Liver (tissue), 9 donors: ENCODE data around the gene BMP7. TPM values are rescaled to one million over a fixed set of nuclear protein-coding genes. Genes with fewer than 3 reads are reported as not detected.

Experiments used
- DNase-seq: peaks from one replicate; pipeline ENCODE4 v3.0.0-alpha.2; 2017; ENCODE audit warnings: low spot score
- H3K27ac ChIP-seq, 2 donors: one replicate each; pipeline ENCODE4 v1.7.0; 2013; ENCODE audit warnings: inconsistent platforms in 2 of 2, low read length in 2 of 2, control low read depth in 1 of 2, low read depth in 1 of 2, mild to moderate bottlenecking in 1 of 2
- H3K27me3 ChIP-seq, 4 donors: one replicate each; pipeline versions ENCODE4 v1.6.1 to v1.7.0; 2013; ENCODE audit warnings: low read length in 3 of 4, inconsistent platforms in 1 of 4, mild to moderate bottlenecking in 1 of 4, moderate library complexity in 1 of 4; ENCODE audit not compliant: control insufficient read depth in 4 of 4, insufficient read depth in 4 of 4
- H3K36me3 ChIP-seq, 4 donors: one replicate each; pipeline versions ENCODE4 v1.6.1 to v1.7.0; 2013; ENCODE audit warnings: low read length in 3 of 4, mild to moderate bottlenecking in 3 of 4, low read depth in 1 of 4, moderate library complexity in 1 of 4; ENCODE audit not compliant: control insufficient read depth in 4 of 4, insufficient read depth in 3 of 4
- H3K4me1 ChIP-seq, 4 donors: one replicate each; pipeline versions ENCODE4 v1.6.1 to v1.7.0; 2013; ENCODE audit warnings: low read length in 3 of 4, mild to moderate bottlenecking in 3 of 4, moderate library complexity in 1 of 4; ENCODE audit not compliant: control insufficient read depth in 4 of 4, insufficient read depth in 4 of 4
- H3K4me3 ChIP-seq, 3 donors: one replicate each; pipeline versions ENCODE4 v1.6.1 to v1.7.0; 2013; ENCODE audit warnings: low read length in 3 of 3, control low read depth in 1 of 3, low read depth in 1 of 3, mild to moderate bottlenecking in 1 of 3
- H3K9ac ChIP-seq, 2 donors: one replicate each; pipeline ENCODE4 v1.7.0; 2013; ENCODE audit warnings: low read length in 2 of 2, mild to moderate bottlenecking in 2 of 2, moderate library complexity in 2 of 2, control low read depth in 1 of 2, low read depth in 1 of 2
- H3K9me3 ChIP-seq, 4 donors: one replicate each; pipeline versions ENCODE4 v1.6.1 to v1.7.0; 2013; ENCODE audit warnings: low read length in 3 of 4; ENCODE audit not compliant: control insufficient read depth in 4 of 4
- ATF3 ChIP-seq: IDR thresholded peaks from 2 replicates; pipeline ENCODE4 v1.6.1; 2016; ENCODE audit warnings: antibody characterized with exemption
- CTCF ChIP-seq: fragments of 150-350 bp; IDR thresholded peaks from 2 replicates; pipeline ENCODE4 v1.5.1; 2017; ENCODE audit warnings: improper control_type of control experiment, low read depth, low read length; ENCODE audit not compliant: missing input control
- EGR1 ChIP-seq, 2 donors: IDR thresholded peaks; 2 replicates each; pipeline ENCODE4 v1.6.1; 2016 to 2018; ENCODE audit warnings: antibody characterized with exemption in 2 of 2, low read depth in 2 of 2
- FOXA1 ChIP-seq: IDR thresholded peaks from 2 replicates; pipeline ENCODE4 v1.6.1; 2016; ENCODE audit warnings: antibody characterized with exemption
- FOXA2 ChIP-seq: IDR thresholded peaks from 2 replicates; pipeline ENCODE4 v1.6.1; 2016; ENCODE audit warnings: antibody characterized with exemption
- GABPA ChIP-seq, 2 donors: IDR thresholded peaks in 1 of 2; conservative IDR thresholded peaks in 1 of 2; 2 replicates each; pipeline ENCODE4 v1.6.1; 2016; ENCODE audit warnings: antibody characterized with exemption in 2 of 2, mild to moderate bottlenecking in 1 of 2, moderate library complexity in 1 of 2
- HNF4A ChIP-seq, 2 donors: conservative IDR thresholded peaks; 2 replicates each; pipeline ENCODE4 v1.6.1; 2016; ENCODE audit warnings: antibody characterized with exemption in 2 of 2, mild to moderate bottlenecking in 2 of 2
- HNF4G ChIP-seq: IDR thresholded peaks from 2 replicates; pipeline ENCODE4 v1.6.1; 2016; ENCODE audit warnings: antibody characterized with exemption
- JUND ChIP-seq, 2 donors: IDR thresholded peaks; 2 replicates each; pipeline ENCODE4 v1.6.1; 2016; ENCODE audit warnings: antibody characterized with exemption in 2 of 2
- MAX ChIP-seq: IDR thresholded peaks from 2 replicates; pipeline ENCODE4 v1.6.1; 2016; ENCODE audit warnings: antibody characterized with exemption
- NR2F2 ChIP-seq: IDR thresholded peaks from 2 replicates; pipeline ENCODE4 v1.6.1; 2016; ENCODE audit warnings: antibody characterized with exemption
- RAD21 ChIP-seq, 2 donors: IDR thresholded peaks; 2 replicates each; pipeline ENCODE4 v1.6.1; 2016; ENCODE audit warnings: antibody characterized with exemption in 2 of 2, mild to moderate bottlenecking in 2 of 2
- REST ChIP-seq: IDR thresholded peaks from 2 replicates; pipeline ENCODE4 v1.6.1; 2016; ENCODE audit warnings: antibody characterized with exemption, mild to moderate bottlenecking
- RXRA ChIP-seq, 2 donors: IDR thresholded peaks; 2 replicates each; pipeline ENCODE4 v1.6.1; 2017 to 2018; ENCODE audit warnings: antibody characterized with exemption in 2 of 2, mild to moderate bottlenecking in 1 of 2
- SP1 ChIP-seq: IDR thresholded peaks from 2 replicates; pipeline ENCODE4 v1.6.1; 2018; ENCODE audit warnings: antibody characterized with exemption, mild to moderate bottlenecking
- TAF1 ChIP-seq: conservative IDR thresholded peaks from 2 replicates; pipeline ENCODE4 v1.6.1; 2016; ENCODE audit warnings: antibody characterized with exemption, mild to moderate bottlenecking
- YY1 ChIP-seq: IDR thresholded peaks from 2 replicates; pipeline ENCODE4 v1.6.1; 2016; ENCODE audit warnings: antibody characterized with exemption, mild to moderate bottlenecking
- ZBTB33 ChIP-seq: IDR thresholded peaks from 2 replicates; pipeline ENCODE4 v1.6.1; 2016; ENCODE audit warnings: antibody characterized with exemption
- WGBS: extraction: QIAGEN DNeasy Blood & Tissue Kit; methylation state at CpG from one replicate; pipeline ENCODE4 v1.1.7; 2013; 5-methylcytosine and 5-hydroxymethylcytosine counted together
- polyA plus RNA-seq, 2 donors: library from polyadenylated mRNA; stranded (reverse) in 1 of 2; unstranded in 1 of 2; fragments of 200-250 nt in 1 of 2; fragments of >200 nt in 1 of 2; fragmentation: Nextera tagmentation in 1 of 2; extraction: Ambion mirVana in 1 of 2; gene quantifications; one replicate each; pipeline versions ENCODE4 v1.2.1 to v1.2.3, GENCODE V29; 2013 to 2015
- total RNA-seq, 2 donors: library from RNA; depleted of rRNA; stranded (reverse); fragments of >200 nt; gene quantifications; one replicate each; pipeline ENCODE4 v1.2.3, GENCODE V29; 2014
- donor health status: healthy.
- donor health status: healthy.
- donor health status: healthy.
- donor health status: healthy.
- donor health status: healthy.

The BMP7 gene
- total and polyA plus RNA-seq, 4 donors: not detected

- Histone ChIP-seq H3K9me3 (no peaks in the 10 kb centered on the region), H3K9ac (no peak overlapping the region), H3K4me3 (no peak overlapping the region), H3K27me3 (peaks cover 0 to 6% (median 3%) of the 10 kb centered on the region in 4 donors), H3K36me3 (no peaks in the 10 kb centered on the region), H3K4me1 (no peaks in the 10 kb centered on the region), H3K27ac (no peak overlapping the region)
- no peak for DNase-seq
- 41% methylated on average over 9 of the region's 9 CpGs for WGBS
- TF ChIP-seq ATF3 (no peak), MAX (no peak), YY1 (no peak), JUND (IDR thresholded peaks at IDR 0.05) (no peak), RXRA (IDR thresholded peaks at IDR 0.05) (no peak), HNF4A (conservative IDR thresholded peaks at IDR 0.05) (no peak), GABPA (IDR thresholded peaks at IDR 0.05 in 1 of 2, conservative IDR thresholded peaks at IDR 0.05 in 1 of 2) (no peak), SP1 (no peak), TAF1 (no peak), EGR1 (IDR thresholded peaks at IDR 0.05; ENCODE audit: low read depth in 2 of 2) (no peak), NR2F2 (no peak), CTCF (no peak), REST (no peak), FOXA1 (no peak), FOXA2 (no peak), HNF4G (no peak), ZBTB33 (no peak), RAD21 (IDR thresholded peaks at IDR 0.05) (no peak)
Measured at GRCh38 chr20:57278457-57278856, 12.0 kb upstream of the BMP7 start.
